Erythroblast (primary cell): Measurements from ENCODE around the gene THAP8.

Experiments
- DNase-seq, 2 experiments: peaks; one replicate each; lab custom pipeline; 2025; lab: John Stamatoyannopoulos, UW
- GATA1 ChIP-seq: IDR thresholded peaks from 2 replicates; pipeline ENCODE4 v1.6.1; 2011; ENCODE audit warnings: low read depth, mild to moderate bottlenecking, control low read depth, low read length, moderate library complexity
- POLR2A ChIP-seq: IDR thresholded peaks from 2 replicates; pipeline ENCODE4 v1.6.1; 2011; ENCODE audit warnings: mild to moderate bottlenecking, low read length

THAP8 gene

DNA sequence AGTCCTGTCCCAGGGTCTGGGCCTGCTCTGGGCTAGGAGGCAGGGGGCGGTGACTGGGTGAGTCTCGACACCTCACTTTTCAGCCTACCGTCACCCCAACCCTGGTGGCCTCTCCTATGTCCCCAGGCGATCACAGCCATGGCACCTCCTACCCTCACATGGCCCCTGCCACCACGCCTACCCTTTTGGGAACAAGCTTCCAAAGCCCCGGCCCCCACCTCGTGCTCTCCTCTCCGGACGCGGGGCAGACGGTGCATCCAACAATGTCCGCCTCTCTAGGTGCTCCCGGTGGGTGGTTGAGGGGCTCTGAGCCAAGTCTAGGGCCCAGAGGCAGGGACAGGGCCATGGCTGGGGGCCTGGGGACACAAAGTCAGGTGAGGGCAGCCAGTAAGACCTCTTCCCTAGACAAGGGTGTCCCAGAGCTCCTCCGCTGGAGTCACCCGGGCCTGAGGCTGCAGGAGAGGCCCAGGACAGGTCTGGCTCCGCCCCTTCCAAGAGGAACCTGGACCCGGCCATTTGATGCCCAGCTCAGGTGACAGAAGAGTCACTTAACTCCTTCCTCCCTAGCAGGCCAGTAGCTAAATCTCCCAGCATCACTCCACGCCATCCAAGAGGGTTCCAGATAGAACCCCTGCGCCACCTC lies 45.6 kb downstream of the THAP8 start, which contains the start of gene SYNE4:
Gene SYNE4 (minus strand): TSS at position 478 of the 643 bp plus-strand sequence. CDS start 132 bp downstream, at position 346.
- no peak for DNase-seq
- TF ChIP-seq POLR2A (no peak), GATA1 (no peak)

- TF ChIP-seq POLR2A (no peak), GATA1 (no peak)
- DNase-seq, result no peak
Observed at GRCh38 chr19:36006955-36007354, 47.1 kb downstream of the THAP8 start.

DNA sequence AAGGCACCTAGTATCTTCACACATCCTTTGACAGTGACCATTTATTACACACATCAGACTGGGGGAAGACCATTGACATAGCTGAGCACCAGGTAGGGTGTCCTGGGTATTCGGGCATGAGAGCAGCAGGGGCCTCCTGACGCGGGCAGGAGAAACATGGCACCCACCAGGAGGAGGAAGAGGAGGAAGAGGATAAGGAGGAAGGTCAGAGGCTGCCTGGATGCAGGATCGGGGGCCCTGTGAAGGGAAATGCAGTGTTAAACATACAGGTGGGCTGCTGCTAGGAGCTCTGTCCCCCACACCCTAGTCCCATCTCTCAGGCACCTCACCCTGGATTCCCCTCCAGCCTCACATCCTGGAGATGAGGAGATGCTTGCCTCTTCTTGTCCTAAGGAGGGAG lies 50.8 kb downstream of the THAP8 start:
- no peak for TF ChIP-seq POLR2A
- no peak for TF ChIP-seq GATA1
- no peak for DNase-seq

DNA sequence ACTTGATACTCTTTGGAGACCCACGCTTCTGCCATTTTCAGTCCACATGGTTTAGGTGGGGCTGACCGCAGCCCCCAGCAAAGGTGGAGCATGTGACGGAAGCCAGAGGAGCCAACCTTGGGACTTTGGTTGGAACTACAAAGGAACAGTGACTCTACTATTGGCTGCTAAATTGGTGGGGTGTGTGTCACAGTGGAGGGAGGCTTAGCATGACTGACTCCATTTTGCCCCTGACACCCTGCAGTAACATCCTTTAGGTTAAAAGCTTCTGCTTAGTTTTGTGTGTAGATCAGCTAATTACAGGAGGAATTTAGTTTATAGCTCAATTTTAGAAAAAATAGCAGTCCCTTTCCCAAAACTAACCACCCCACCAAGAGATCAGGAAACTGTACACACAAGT lies 52.5 kb downstream of the THAP8 start:
- TF ChIP-seq GATA1 (no peak), POLR2A (no peak)
- DNase-seq, result no peak

GRCh38 chr19:35996777-35997176 lies 57.3 kb downstream of the THAP8 start:
- DNase-seq, result no peak

DNA sequence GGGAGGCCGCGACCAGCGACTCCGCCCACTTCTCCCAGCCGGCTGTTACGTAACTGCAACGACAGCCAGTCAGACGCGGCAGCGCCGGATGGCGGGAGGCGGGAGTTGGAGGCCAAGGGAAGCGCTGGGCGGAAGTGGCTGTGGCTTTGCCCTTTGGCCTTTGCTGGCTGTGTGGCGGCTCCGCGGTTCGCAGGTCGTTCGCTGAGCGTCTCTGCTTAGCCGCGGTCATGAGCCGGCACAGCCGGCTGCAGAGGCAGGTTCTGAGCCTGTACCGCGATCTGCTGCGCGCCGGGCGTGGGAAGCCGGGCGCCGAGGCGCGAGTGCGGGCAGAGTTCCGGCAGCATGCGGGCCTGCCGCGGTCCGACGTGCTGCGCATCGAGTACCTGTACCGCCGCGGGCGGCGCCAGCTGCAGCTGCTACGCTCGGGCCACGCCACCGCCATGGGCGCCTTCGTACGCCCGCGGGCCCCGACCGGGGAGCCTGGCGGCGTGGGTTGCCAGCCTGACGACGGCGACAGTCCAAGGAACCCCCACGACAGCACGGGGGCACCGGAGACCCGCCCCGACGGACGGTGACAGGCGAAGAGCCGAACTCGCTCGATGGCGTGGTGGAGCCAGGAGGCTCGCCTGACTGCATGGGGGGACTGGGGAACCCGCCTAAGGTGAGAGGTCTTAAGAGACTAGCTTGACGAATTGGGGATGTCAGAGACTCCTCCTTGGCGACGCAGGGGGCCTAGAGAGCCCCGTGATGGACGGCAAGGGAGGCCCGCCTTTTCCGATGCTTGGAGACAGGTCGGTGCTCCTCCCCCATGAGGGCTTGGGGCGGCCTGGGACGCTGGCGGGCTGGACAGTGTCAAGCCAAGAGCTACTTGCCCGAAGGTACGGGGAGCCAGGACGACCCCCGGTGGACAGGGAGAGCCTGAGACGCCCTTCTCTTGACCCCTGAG lies 58.8 kb downstream of the THAP8 start, which contains the start of gene SDHAF1:
Gene SDHAF1 (plus strand): TSS at position 141 of the 946 bp plus-strand sequence. CDS start 87 bp downstream, at position 228.
- peak; percentile 96 to 97 for DNase-seq
- no peak for TF ChIP-seq GATA1
- TF ChIP-seq POLR2A, result peak; percentile 87

More at GRCh38 chr19:35996777-35997176, 57.3 kb downstream of the THAP8 start:
- TF ChIP-seq POLR2A (no peak), GATA1 (no peak)

GRCh38 chr19:35993923-35994598 lies 60.0 kb downstream of the THAP8 start:
- no peak for TF ChIP-seq POLR2A
- TF ChIP-seq GATA1, result no peak
- DNase-seq, result peak in 1 of 2 experiments; percentile 42

DNA sequence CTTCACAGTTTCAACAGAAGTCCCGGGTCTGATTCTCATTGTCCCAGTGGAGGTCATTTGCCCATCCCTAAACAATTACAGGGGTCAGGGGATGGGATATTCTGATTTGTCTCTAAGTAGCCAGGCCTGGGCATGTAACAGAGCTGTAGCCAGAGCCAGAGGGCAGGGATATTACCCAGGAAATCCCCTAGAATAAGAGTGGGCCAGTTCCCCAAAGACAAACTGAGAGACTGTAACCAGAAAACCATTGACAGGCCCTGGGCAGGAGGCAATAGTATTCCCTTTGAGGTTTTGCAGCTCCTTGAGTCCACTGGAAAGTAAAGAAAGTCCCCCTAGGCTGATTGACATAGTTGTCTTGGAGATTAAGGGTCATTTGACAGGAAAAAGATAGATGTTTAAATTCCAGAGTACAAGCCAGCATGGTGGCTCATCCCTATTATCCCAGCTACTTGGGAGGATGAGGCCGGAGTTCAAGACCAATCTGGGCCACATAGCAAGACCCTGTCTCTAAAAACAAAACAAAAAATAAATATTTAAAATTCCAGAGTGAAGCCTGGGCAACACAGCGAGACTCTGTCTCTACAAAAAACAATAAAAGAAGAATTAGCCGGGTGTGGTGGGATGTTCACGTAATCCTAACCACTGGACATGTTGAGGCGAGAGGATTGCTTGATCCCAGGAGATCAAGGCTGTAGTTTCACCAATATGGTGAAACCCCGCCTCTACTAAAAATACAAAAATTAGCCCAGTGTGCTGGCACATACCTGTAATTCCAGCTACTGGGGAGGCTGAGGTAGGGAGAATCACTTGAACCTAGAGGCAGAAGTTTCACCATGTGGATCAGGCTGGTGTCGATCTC lies 60.9 kb downstream of the THAP8 start:
- DNase-seq, result no peak
- TF ChIP-seq POLR2A (no peak), GATA1 (no peak)

DNA sequence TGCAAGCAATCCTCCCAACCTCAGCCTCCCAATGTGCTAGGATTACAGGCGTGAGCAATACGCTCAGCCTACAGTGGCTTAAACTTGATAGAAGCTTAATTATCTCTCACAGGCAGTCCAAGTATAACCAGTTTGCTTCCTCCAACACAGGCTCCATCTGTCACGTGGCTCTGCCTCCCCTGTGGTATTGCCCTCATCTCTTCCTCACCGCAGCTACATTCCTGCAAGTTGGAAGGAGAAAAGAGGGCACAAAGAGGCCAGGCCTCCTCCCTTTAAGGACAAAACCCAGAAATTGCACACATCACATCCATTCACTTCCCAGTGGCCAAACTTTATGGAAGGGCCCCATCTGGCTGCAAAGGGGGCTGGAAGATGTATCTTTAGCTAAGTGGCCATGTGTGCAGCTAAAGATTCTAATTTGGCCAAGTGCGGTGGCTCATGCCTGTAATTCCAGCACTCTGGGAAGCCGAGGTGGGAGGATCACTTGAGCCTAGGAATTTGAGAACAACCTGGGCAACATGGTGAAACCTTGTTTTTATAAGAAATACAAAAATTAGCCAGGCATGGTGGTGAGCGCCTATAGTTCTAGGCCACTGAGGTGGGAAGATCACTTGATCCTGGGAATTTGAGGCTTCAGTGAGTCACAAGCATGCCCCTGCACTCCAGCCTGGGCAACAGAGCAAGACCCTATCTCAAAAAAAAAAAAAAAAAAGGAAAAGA lies 62.2 kb downstream of the THAP8 start:
- TF ChIP-seq POLR2A, result no peak
- TF ChIP-seq GATA1, result no peak
- no peak for DNase-seq

- no peak for DNase-seq
- no peak for TF ChIP-seq GATA1
- no peak for TF ChIP-seq POLR2A
Observed at GRCh38 chr19:35990771-35991730, 63.0 kb downstream of the THAP8 start.

DNA sequence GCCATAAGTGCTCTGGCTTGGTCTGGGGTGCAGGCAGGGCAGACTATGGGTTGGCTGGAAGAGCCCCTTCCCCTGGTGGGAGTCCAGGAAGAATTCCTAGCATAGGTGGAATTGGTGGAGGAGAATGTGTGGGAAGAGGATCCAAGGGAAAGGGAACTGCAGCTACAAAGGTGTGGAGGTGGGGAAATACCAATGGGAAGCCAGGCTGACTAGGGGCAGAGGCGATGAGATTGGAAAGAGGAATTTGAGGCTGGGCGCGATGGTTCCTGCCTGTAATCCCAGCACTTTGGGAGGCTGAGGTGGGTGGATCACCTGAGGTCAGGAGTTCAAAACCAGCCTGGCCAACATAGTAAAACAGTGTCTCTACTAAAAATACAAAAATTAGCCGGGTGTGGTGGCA lies 63.9 kb downstream of the THAP8 start:
- no peak for DNase-seq
- TF ChIP-seq POLR2A, result no peak
- no peak for TF ChIP-seq GATA1

GRCh38 chr19:35988824-35989223 lies 65.3 kb downstream of the THAP8 start:
- TF ChIP-seq POLR2A (no peak), GATA1 (no peak)
- no peak for DNase-seq
